Measurements from ENCODE around the gene UNC45B.

The UNC45B gene

DNA sequence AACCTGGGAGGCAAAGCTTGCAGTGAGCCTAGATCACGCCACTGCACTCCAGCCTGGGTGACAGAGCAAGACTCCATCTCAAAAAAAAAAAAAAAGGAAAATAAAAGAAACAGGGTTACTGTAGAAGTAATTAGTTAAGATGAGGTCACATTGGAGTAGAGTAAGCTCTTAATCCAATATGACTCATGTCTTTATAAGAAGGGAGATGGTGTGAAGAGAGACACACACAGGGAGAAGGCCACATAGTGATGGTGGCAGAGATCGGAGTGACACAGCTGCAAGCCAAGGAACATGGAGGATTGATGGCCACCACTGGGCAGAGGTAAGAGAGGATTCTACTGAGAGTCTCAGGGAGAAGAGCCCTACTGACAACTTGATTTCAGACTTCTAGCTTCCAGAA lies 79.9 kb downstream of the UNC45B start:
- TF ChIP-seq, protein P1, sequence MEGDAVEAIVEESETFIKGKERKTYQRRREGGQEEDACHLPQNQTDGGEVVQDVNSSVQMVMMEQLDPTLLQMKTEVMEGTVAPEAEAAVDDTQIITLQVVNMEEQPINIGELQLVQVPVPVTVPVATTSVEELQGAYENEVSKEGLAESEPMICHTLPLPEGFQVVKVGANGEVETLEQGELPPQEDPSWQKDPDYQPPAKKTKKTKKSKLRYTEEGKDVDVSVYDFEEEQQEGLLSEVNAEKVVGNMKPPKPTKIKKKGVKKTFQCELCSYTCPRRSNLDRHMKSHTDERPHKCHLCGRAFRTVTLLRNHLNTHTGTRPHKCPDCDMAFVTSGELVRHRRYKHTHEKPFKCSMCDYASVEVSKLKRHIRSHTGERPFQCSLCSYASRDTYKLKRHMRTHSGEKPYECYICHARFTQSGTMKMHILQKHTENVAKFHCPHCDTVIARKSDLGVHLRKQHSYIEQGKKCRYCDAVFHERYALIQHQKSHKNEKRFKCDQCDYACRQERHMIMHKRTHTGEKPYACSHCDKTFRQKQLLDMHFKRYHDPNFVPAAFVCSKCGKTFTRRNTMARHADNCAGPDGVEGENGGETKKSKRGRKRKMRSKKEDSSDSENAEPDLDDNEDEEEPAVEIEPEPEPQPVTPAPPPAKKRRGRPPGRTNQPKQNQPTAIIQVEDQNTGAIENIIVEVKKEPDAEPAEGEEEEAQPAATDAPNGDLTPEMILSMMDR (IDR thresholded peaks at IDR 0.05), result no peak

- TF ChIP-seq, protein P1 (IDR thresholded peaks at IDR 0.05), result no peak
Observed at GRCh38 chr17:35229638-35230037, 82.0 kb downstream of the UNC45B start.

- TF ChIP-seq, protein P1 (IDR thresholded peaks at IDR 0.05), result no peak
Observed at GRCh38 chr17:35235289-35235688, 87.7 kb downstream of the UNC45B start.

- TF ChIP-seq, protein P1 (IDR thresholded peaks at IDR 0.05), result no peak
Observed at GRCh38 chr17:35235917-35236316, 88.3 kb downstream of the UNC45B start.

DNA sequence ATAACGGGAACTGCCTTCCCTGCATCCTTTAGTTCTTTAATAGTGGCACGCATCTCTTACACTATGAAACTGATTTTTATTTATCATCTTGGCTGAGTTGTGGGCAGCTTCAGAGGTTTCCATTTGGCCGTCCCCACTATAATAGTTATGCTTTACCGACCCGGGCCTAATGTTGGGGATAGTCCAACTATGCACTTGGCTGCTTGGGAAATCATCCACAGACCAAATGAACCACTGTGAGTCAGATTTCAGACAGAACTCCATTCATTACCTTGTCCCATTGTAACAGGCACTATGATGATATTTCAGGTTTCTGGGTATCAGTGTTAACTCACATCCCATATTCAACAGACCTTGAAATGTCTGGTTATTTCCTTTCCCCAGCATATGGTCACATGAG lies 89.2 kb downstream of the UNC45B start:
- TF ChIP-seq, protein P1 (IDR thresholded peaks at IDR 0.05), result no peak

GRCh38 chr17:35238821-35239220 lies 91.2 kb downstream of the UNC45B start:
- TF ChIP-seq, protein P1 (IDR thresholded peaks at IDR 0.05), result no peak

All from LNCAP (cell line).